Endothelial cell of umbilical vein (primary cell): ENCODE results near the gene INTU.

Experiments
- CTCF ChIP-seq, 2 donors: IDR thresholded peaks; 1 replicate in 1 of 2; 2 replicates in 1 of 2; pipeline ENCODE4 v1.5.1; 2011; ENCODE audit warnings: low read length in 2 of 2, mild to moderate bottlenecking in 2 of 2, moderate library complexity in 2 of 2, control low read depth in 1 of 2, inconsistent platforms in 1 of 2, low read depth in 1 of 2; ENCODE audit not compliant: insufficient read depth in 1 of 2; ENCODE audit errors: extremely low read depth in 1 of 2
- EZH2 ChIP-seq: IDR thresholded peaks from 2 replicates; pipeline ENCODE4 v1.6.1; 2012; ENCODE audit warnings: borderline replicate concordance, low read depth, mild to moderate bottlenecking, moderate library complexity, low read length, inconsistent platforms; ENCODE audit not compliant: severe bottlenecking
- JUN ChIP-seq: IDR thresholded peaks from 2 replicates; pipeline ENCODE4 v1.6.1; 2011; ENCODE audit warnings: borderline replicate concordance, low read depth; ENCODE audit not compliant: insufficient read length, insufficient read depth
- MAX ChIP-seq: IDR thresholded peaks from 2 replicates; pipeline ENCODE4 v1.6.1; 2011; ENCODE audit not compliant: insufficient read depth, insufficient read length
- MYC ChIP-seq: IDR thresholded peaks from one replicate; pipeline ENCODE4 v1.6.1; 2011; ENCODE audit warnings: mild to moderate bottlenecking, low read depth, low read length
- POLR2A ChIP-seq: IDR thresholded peaks from 2 replicates; pipeline ENCODE4 v1.6.1; 2012; ENCODE audit warnings: low read depth, mild to moderate bottlenecking, control low read depth, low read length

- TF ChIP-seq CTCF (IDR thresholded peaks at IDR 0.05; ENCODE audit: extremely low read depth in 1 of 2, insufficient read depth in 1 of 2, low read depth in 1 of 2, low read length in 2 of 2) (no peak), MAX (no peak), POLR2A (no peak), JUN (peak; percentile 69), MYC (no peak), EZH2 (no peak)
Observed at GRCh38 chr4:127631420-127631819, 1.3 kb upstream of the INTU start.
